Measurements from ENCODE around the gene AMOTL2. TPM values are rescaled to one million over a fixed set of nuclear protein-coding genes. Genes with fewer than 3 reads are reported as not detected.
A peak's percentile ranks its signal among the peaks of the same experiment; 100 is the strongest.

The AMOTL2 gene
- total RNA-seq, 4 donors from 2014 or later = 20.3 to 72.8 (median 31.6) TPM

- no peak for TF ChIP-seq CTCF (IDR thresholded peaks at IDR 0.05)
- Histone ChIP-seq H3K27ac (peak overlapping the region in 2 of 4 donors; percentile 59 to 98), H3K4me3 (no peak overlapping the region), H3K27me3 (no peaks in the 10 kb centered on the region), H3K4me1 (peaks cover 0 to 97% (median 7%) of the 10 kb centered on the region in 4 donors), H3K36me3 (peaks cover 0 to 62% (median 0%) of the 10 kb centered on the region in 3 donors), H3K9me3 (no peaks in the 10 kb centered on the region)
- peak in 1 of 3 donors; percentile 32 for DNase-seq
Observed at GRCh38 chr3:134367869-134368750, 6.1 kb downstream of the AMOTL2 start.

DNA sequence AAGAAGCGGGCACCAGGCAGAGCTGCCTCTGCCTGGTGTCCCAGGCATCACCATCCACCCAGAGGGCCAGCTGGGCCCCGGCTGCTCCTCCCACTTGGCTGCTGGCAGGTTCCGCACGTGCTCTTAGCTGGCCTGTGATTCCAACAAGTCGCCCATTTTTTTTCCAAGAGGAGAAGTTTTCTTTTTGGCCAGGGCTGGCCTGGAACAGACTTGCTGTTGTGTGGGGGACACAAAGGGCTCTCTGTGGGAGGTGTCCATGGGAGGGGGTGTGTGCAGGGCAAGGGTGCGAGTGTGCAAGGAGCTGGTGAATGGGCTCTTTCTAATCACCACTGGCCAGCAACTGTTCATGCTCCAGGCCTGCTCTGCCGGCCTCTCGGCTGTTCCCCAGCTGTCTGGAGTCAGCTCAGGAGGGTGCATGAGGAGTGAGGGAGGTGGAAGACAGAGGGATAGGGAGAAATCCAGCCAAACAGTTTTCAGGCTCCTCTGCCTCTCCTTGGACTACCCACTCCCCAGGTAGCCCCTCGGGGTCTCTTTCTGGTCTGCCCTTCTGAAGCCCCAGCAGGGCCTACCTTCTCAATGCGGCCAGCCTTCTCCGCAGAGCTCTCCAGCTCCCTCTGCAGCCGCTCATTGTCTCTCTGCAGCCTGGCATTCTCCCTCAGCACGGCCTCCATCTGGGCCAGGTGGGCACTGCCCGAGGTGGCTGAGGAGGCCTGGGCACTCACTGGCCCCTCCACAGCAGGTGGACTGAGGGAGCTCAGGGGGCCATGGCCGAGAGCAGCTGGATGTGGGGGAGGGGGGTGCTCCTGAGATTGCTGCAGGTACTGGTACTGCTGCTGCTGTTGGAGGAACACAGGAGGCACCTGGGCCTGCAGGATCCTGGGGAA, 7.1 kb downstream of the AMOTL2 start:
- peak overlapping the region in 3 of 4 donors; percentile 17 to 35 (median 21) for H3K27ac ChIP-seq
- H3K36me3 ChIP-seq = peaks cover 0 to 70% (median 0%) of the 10 kb centered on the region in 3 donors

GRCh38 chr3:134366221-134366927, 7.9 kb downstream of the AMOTL2 start:
- TF ChIP-seq CTCF (IDR thresholded peaks at IDR 0.05) (no peak), POLR2A (IDR thresholded peaks at IDR 0.05) (no peak)
- no peak overlapping the region for H3K4me3 ChIP-seq
- H3K4me1 ChIP-seq = peaks cover 0 to 82% (median 7%) of the 10 kb centered on the region in 4 donors
- H3K27ac ChIP-seq = peak overlapping the region in 3 of 4 donors; percentile 17 to 85 (median 35)
- no peaks in the 10 kb centered on the region for H3K27me3 ChIP-seq
- no peaks in the 10 kb centered on the region for H3K9me3 ChIP-seq
- H3K36me3 ChIP-seq = peaks cover 0 to 78% (median 0%) of the 10 kb centered on the region in 3 donors
- peak in 2 of 3 donors; percentile 27 to 42 for DNase-seq

More for the DNA sequence above, 7.1 kb downstream of the AMOTL2 start:
- no peaks in the 10 kb centered on the region for H3K27me3 ChIP-seq
- no peaks in the 10 kb centered on the region for H3K9me3 ChIP-seq
- DNase-seq = peak in 1 of 3 donors; percentile 45
- TF ChIP-seq POLR2A (IDR thresholded peaks at IDR 0.05) = no peak
- no peak for TF ChIP-seq CTCF (IDR thresholded peaks at IDR 0.05)
- H3K4me1 ChIP-seq = peaks cover 0 to 89% (median 7%) of the 10 kb centered on the region in 4 donors
- H3K4me3 ChIP-seq = no peak overlapping the region

DNA sequence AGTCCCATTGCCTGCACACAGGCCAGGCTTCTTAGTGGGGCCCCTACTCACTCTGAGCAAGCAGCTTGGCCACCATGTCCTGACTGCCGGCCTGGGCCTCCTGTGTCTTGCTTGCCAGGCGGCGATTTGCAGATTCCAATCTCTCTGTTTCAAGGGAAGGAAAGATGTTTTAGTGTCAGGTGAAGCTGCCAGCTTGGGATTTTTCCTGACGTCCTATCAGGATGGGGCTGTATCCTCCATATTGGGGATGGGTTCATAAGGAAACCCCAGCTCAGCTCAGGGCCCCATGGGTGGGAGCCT, 8.5 kb downstream of the AMOTL2 start:
- no peaks in the 10 kb centered on the region for H3K9me3 ChIP-seq
- peaks cover 0 to 75% (median 7%) of the 10 kb centered on the region in 4 donors for H3K4me1 ChIP-seq
- H3K27ac ChIP-seq = peak overlapping the region in 2 of 4 donors; percentile 30 to 85
- peaks cover 0 to 79% (median 0%) of the 10 kb centered on the region in 3 donors for H3K36me3 ChIP-seq
- peak in 1 of 3 donors; percentile 38 for DNase-seq
- TF ChIP-seq CTCF (IDR thresholded peaks at IDR 0.05) = no peak
- no peak for TF ChIP-seq POLR2A (IDR thresholded peaks at IDR 0.05)
- H3K27me3 ChIP-seq = no peaks in the 10 kb centered on the region
- no peak overlapping the region for H3K4me3 ChIP-seq

Data from Peyer's patch (tissue), 4 donors.